Measurements from ENCODE around the gene THOC3.
"Not testable (repeated sequence)": the region's sequence is repeated elsewhere in the genome, so short reads cannot be mapped to it uniquely, and the experiment has no call there.

The THOC3 gene

GRCh38 chr5:175967471-175968372, at the start of gene THOC3:
Gene THOC3 (minus strand): TSS chr5:175968315. CDS start chr5:175968208, 107 bp downstream.
- not testable (repeated sequence) for DNase-seq

GRCh38 chr5:176017324-176017723, 49.2 kb upstream of the THOC3 start:
- not testable (repeated sequence) for DNase-seq

GRCh38 chr5:176014360-176014759, 46.2 kb upstream of the THOC3 start:
- DNase-seq = not testable (repeated sequence)

- not testable (repeated sequence) for DNase-seq
These were observed 43.0 kb upstream of the THOC3 start for GRCh38 chr5:176011088-176011487.

- DNase-seq = not testable (repeated sequence)
These were observed 42.1 kb upstream of the THOC3 start for GRCh38 chr5:176010202-176010601.

GRCh38 chr5:176007220-176007619, 39.1 kb upstream of the THOC3 start:
- DNase-seq = not testable (repeated sequence)

- not testable (repeated sequence) for DNase-seq
These were observed 38.7 kb upstream of the THOC3 start for GRCh38 chr5:176006819-176007218.

- not testable (repeated sequence) for DNase-seq
These were observed 29.9 kb upstream of the THOC3 start for GRCh38 chr5:175997979-175998378.

GRCh38 chr5:175997495-175997894, 29.4 kb upstream of the THOC3 start:
- DNase-seq = not testable (repeated sequence)

GRCh38 chr5:175996791-175997190, 28.7 kb upstream of the THOC3 start:
- not testable (repeated sequence) for DNase-seq

- not testable (repeated sequence) for DNase-seq
These were observed 27.4 kb upstream of the THOC3 start for GRCh38 chr5:175995506-175995905.

- not testable (repeated sequence) for DNase-seq
These were observed 11.4 kb upstream of the THOC3 start for GRCh38 chr5:175979371-175979995.

GRCh38 chr5:175968381-175968780, 266 bp upstream of the THOC3 start:
- not testable (repeated sequence) for DNase-seq

- not testable (repeated sequence) for DNase-seq
These were observed 5.8 kb downstream of the THOC3 start for GRCh38 chr5:175962329-175962728.

- DNase-seq = not testable (repeated sequence)
These were observed 7.9 kb downstream of the THOC3 start for GRCh38 chr5:175960228-175960627.

- not testable (repeated sequence) for DNase-seq
These were observed 9.6 kb downstream of the THOC3 start for GRCh38 chr5:175958515-175958914.

- not testable (repeated sequence) for DNase-seq
These were observed 14.0 kb downstream of the THOC3 start for GRCh38 chr5:175954107-175954506.

GRCh38 chr5:175952810-175953209, 15.3 kb downstream of the THOC3 start:
- DNase-seq = not testable (repeated sequence)

- DNase-seq = not testable (repeated sequence)
These were observed 16.7 kb downstream of the THOC3 start for GRCh38 chr5:175951339-175951969.

GRCh38 chr5:175948329-175949108, 19.6 kb downstream of the THOC3 start:
- not testable (repeated sequence) for DNase-seq

- not testable (repeated sequence) for DNase-seq
These were observed 24.9 kb downstream of the THOC3 start for GRCh38 chr5:175943253-175943652.

- not testable (repeated sequence) for DNase-seq
These were observed 27.5 kb downstream of the THOC3 start for GRCh38 chr5:175940632-175941031.

Data from OCI-M1 (cell line).